Naive thymus-derived CD4-positive, alpha-beta T cell (primary cell): ENCODE measurements around the gene MREG. TPM values are rescaled to one million over a fixed set of nuclear protein-coding genes. Genes with fewer than 3 reads are reported as not detected.

ENCODE experiments used
- ATAC-seq: fragments of 150-1000 bp; cut with Tn5 transposase; 2 replicates; pipeline ENCODE4 v1.10.0; 2021; ENCODE audit warnings: mild to moderate bottlenecking, moderate library complexity
- CTCF ChIA-PET: fragments of 350-600 bp; sonication (Branson Sonifier 250); formaldehyde crosslinking; loops from one replicate; lab custom pipeline; 2021; ENCODE audit warnings: antibody characterized with exemption; lab: Charles Lee
- POLR2A ChIA-PET: fragments of 350-600 bp; sonication (Branson Sonifier 250); formaldehyde crosslinking; loops from one replicate; lab custom pipeline; 2021; ENCODE audit warnings: antibody characterized with exemption, inconsistent platforms; lab: Charles Lee
- DNase-seq, 9 donors: peaks; one replicate each; pipeline versions ENCODE4 v3.0.0 to v3.0.0-alpha.2; 2020 to 2022; ENCODE audit warnings: mixed read lengths in 1 of 9
- H3K27ac ChIP-seq: one replicate; pipeline ENCODE4 v1.7.0; 2013; ENCODE audit warnings: mild to moderate bottlenecking, low read depth, low read length, moderate library complexity
- H3K27me3 ChIP-seq, 2 donors: one replicate each; pipeline ENCODE4 v1.7.0; 2013; ENCODE audit warnings: low read length in 2 of 2, mild to moderate bottlenecking in 2 of 2, moderate library complexity in 2 of 2; ENCODE audit not compliant: control insufficient read depth in 2 of 2, insufficient read depth in 2 of 2
- H3K36me3 ChIP-seq, 3 experiments: 1 replicate in 2 of 3; 2 replicates in 1 of 3; pipeline ENCODE4 v1.7.0; 2013; ENCODE audit warnings: low read length in 3 of 3, mild to moderate bottlenecking in 3 of 3, moderate library complexity in 1 of 3; ENCODE audit not compliant: insufficient read depth in 3 of 3, control insufficient read depth in 2 of 3
- H3K4me1 ChIP-seq, 2 donors: one replicate each; pipeline ENCODE4 v1.7.0; 2013; ENCODE audit warnings: low read length in 2 of 2, mild to moderate bottlenecking in 2 of 2, moderate library complexity in 1 of 2; ENCODE audit not compliant: control insufficient read depth in 2 of 2, insufficient read depth in 2 of 2
- H3K4me3 ChIP-seq: 2 replicates; pipeline ENCODE4 v1.7.0; 2013; ENCODE audit warnings: mild to moderate bottlenecking, low read length
- H3K9me3 ChIP-seq, 3 experiments: 1 replicate in 2 of 3; 2 replicates in 1 of 3; pipeline ENCODE4 v1.7.0; 2013; ENCODE audit warnings: low read length in 3 of 3; ENCODE audit not compliant: control insufficient read depth in 2 of 3
- H3K27ac Mint-ChIP-seq, 9 donors: one replicate each; pipeline ENCODE4 v1.8.0; 2020 to 2022; ENCODE audit warnings: mixed read lengths in 9 of 9, mild to moderate bottlenecking in 8 of 9, moderate library complexity in 5 of 9, inconsistent platforms in 2 of 9
- H3K27me3 Mint-ChIP-seq, 5 donors: one replicate each; pipeline ENCODE4 v1.8.0; 2021 to 2022; ENCODE audit warnings: mixed read lengths in 5 of 5, mild to moderate bottlenecking in 1 of 5
- H3K36me3 Mint-ChIP-seq, 5 donors: one replicate each; pipeline ENCODE4 v1.8.0; 2020 to 2022; ENCODE audit warnings: mixed read lengths in 5 of 5, mild to moderate bottlenecking in 3 of 5, inconsistent platforms in 1 of 5
- H3K4me1 Mint-ChIP-seq, 7 donors: one replicate each; pipeline ENCODE4 v1.8.0; 2020 to 2022; ENCODE audit warnings: mixed read lengths in 7 of 7, mild to moderate bottlenecking in 3 of 7, inconsistent platforms in 1 of 7
- H3K4me3 Mint-ChIP-seq, 10 donors: one replicate each; pipeline ENCODE4 v1.8.0; 2020 to 2022; ENCODE audit warnings: mild to moderate bottlenecking in 10 of 10, mixed read lengths in 10 of 10, moderate library complexity in 6 of 10, inconsistent platforms in 2 of 10
- H3K9me3 Mint-ChIP-seq, 11 donors: one replicate each; pipeline ENCODE4 v1.8.0; 2020 to 2022; ENCODE audit warnings: mixed read lengths in 11 of 11, mild to moderate bottlenecking in 4 of 11, inconsistent platforms in 1 of 11, moderate library complexity in 1 of 11
- intact Hi-C, 2 donors: fragments of 100-400 bp; cut with micrococcal nuclease; formaldehyde crosslinking; loops; one replicate each; pipeline ENCODE4 v1.15.1; 2023
- polyA plus RNA-seq, 2 donors: library from polyadenylated mRNA; unstranded; fragments of 300-500 nt; fragmentation: Illumina TruSeq; gene quantifications; one replicate each; pipeline ENCODE4 v1.2.3, GENCODE V29; 2021
- total RNA-seq, 6 experiments: library from RNA in 5 of 6; stranded (reverse) in 5 of 6; gene quantifications; 1 replicate in 5 of 6; 2 replicates in 1 of 6; pipeline ENCODE4 v1.2.3 and lab custom pipeline; 2021 to 2026

The MREG gene
- total and polyA plus RNA-seq, 7 experiments from 2014 or later: 0.39 to 8.5 (median 6.1) TPM

DNA sequence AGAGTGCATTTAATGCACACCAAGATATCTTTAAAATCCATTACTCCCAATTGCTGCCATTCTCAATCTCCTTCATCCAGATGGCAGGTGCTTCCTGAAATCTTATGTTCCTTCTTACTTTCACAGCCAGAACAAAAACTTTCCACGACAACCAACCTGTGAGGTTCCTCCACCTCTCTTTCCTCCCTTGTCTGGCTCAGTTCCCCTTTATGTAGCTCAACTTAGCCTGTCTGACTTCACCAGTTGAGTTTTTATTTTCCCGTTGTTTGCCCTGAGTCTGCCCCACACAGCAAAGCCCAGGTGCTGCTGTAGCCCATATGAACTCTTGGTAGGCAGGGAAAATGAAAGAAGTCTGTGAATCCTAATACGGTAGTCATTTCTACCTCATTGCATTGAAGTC, 112.5 kb downstream of the MREG start:
- peaks cover 0 to 2% (median 0%) of the 10 kb centered on the region in 11 donors for H3K9me3 Mint-ChIP-seq
- no peaks in the 10 kb centered on the region for H3K36me3 ChIP-seq
- ATAC-seq (peak; percentile 30), DNase-seq (no peak)
- CTCF ChIA-PET: interaction anchor here (0.6 kb wide), 1 partner anchor 81 kb away, joined by 3 read pairs; no protein-coding TSS in a partner anchor
- H3K27ac Mint-ChIP-seq: no peak overlapping the region
- no peak overlapping the region for H3K4me3 ChIP-seq
- H3K4me1 ChIP-seq: no peaks in the 10 kb centered on the region
- H3K4me3 Mint-ChIP-seq: peak overlapping the region in 1 of 10 donors; percentile 9
- H3K4me1 Mint-ChIP-seq: peaks cover 0 to 6% (median 4%) of the 10 kb centered on the region in 7 donors
- H3K27ac ChIP-seq: no peak overlapping the region
- no peaks in the 10 kb centered on the region for H3K9me3 ChIP-seq
- no peaks in the 10 kb centered on the region for H3K27me3 ChIP-seq
- H3K36me3 Mint-ChIP-seq: no peaks in the 10 kb centered on the region
- H3K27me3 Mint-ChIP-seq: peaks cover 4 to 30% (median 18%) of the 10 kb centered on the region in 5 donors
- POLR2A ChIA-PET: no interaction called here
- intact Hi-C loops: no loop called here

GRCh38 chr2:215900203-215900611, 113.1 kb downstream of the MREG start:
- Histone ChIP-seq H3K27ac (no peak overlapping the region), H3K9me3 (no peaks in the 10 kb centered on the region)
- H3K9me3 Mint-ChIP-seq: peaks cover 0 to 2% (median 0%) of the 10 kb centered on the region in 11 donors

DNA sequence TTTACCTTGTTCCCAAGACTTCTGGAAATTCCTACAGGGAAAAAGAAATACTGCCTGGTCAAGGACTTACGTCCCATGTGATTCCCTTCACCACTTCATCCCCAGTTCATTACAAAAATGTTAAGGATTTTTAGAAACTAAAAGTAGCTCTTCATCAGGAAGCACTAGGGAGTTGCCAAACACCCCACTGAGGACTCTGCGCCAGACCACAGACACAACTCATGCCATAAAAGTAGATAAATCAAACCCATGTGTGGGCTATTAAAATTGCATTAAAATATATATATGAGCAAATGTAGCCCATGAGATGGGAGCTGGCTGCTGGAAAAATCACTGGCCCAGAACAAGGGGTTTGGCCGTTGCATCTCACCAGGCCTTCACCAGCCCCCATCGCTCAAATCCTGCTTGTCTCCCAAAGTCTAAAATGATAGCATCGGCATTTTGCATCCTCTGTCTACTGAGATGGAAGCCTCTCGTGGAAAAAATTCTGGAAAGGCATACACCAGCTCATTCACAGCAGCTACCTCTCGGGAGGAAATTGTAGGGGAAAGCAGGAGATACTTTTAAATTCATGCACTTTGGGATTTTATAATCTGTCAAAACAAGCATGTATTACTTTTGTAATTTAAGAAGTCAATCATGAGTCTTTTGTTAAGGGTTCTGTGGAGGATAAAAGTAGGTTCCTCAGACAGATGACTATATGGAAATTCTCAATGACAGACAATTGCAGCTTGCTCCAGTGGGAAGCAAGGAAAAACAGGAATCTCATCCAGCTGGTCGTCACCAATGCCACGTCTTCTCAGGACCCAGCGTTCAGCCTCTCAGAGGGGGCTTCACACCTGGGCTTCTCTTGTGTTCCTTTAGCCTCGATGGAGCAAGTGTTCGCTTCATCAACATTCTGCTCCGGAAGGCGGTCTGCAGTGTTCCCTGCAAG, 113.9 kb downstream of the MREG start:
- ChIA-PET CTCF (no interaction called here), POLR2A (no interaction called here)
- no peaks in the 10 kb centered on the region for H3K9me3 ChIP-seq
- no peak overlapping the region for H3K4me3 ChIP-seq
- intact Hi-C loops: no loop called here
- Mint-ChIP-seq H3K4me3 (no peak overlapping the region), H3K27ac (no peak overlapping the region), H3K4me1 (peaks cover 0 to 6% (median 4%) of the 10 kb centered on the region in 7 donors), H3K9me3 (peaks cover 0 to 2% (median 0%) of the 10 kb centered on the region in 11 donors), H3K36me3 (no peaks in the 10 kb centered on the region), H3K27me3 (peaks cover 4 to 24% (median 18%) of the 10 kb centered on the region in 5 donors)
- no peak for DNase-seq
- H3K4me1 ChIP-seq: no peaks in the 10 kb centered on the region
- ATAC-seq: no peak
- no peak overlapping the region for H3K27ac ChIP-seq
- H3K27me3 ChIP-seq: no peaks in the 10 kb centered on the region
- H3K36me3 ChIP-seq: no peaks in the 10 kb centered on the region

More at GRCh38 chr2:215900203-215900611, 113.1 kb downstream of the MREG start:
- no peak for DNase-seq
- Mint-ChIP-seq H3K4me1 (peaks cover 0 to 6% (median 4%) of the 10 kb centered on the region in 7 donors), H3K27ac (no peak overlapping the region), H3K36me3 (no peaks in the 10 kb centered on the region), H3K4me3 (no peak overlapping the region), H3K27me3 (peaks cover 4 to 27% (median 18%) of the 10 kb centered on the region in 5 donors)
- peak; percentile 72 for ATAC-seq
- Histone ChIP-seq H3K4me3 (no peak overlapping the region), H3K4me1 (no peaks in the 10 kb centered on the region), H3K27me3 (no peaks in the 10 kb centered on the region), H3K36me3 (no peaks in the 10 kb centered on the region)
- intact Hi-C loops: no loop called here
- ChIA-PET CTCF (interaction anchor here (0.6 kb wide), 1 partner anchor 80 kb away, joined by 3 read pairs; no protein-coding TSS in a partner anchor), POLR2A (no interaction called here)

GRCh38 chr2:215898363-215898762, 115.0 kb downstream of the MREG start:
- no peak for ATAC-seq
- Histone ChIP-seq H3K4me3 (no peak overlapping the region), H3K4me1 (no peaks in the 10 kb centered on the region), H3K27me3 (no peaks in the 10 kb centered on the region), H3K9me3 (no peaks in the 10 kb centered on the region), H3K27ac (no peak overlapping the region), H3K36me3 (no peaks in the 10 kb centered on the region)
- Mint-ChIP-seq H3K9me3 (peaks cover 0 to 2% (median 0%) of the 10 kb centered on the region in 11 donors), H3K27ac (no peak overlapping the region), H3K4me3 (no peak overlapping the region), H3K36me3 (no peaks in the 10 kb centered on the region), H3K4me1 (peaks cover 0 to 6% (median 4%) of the 10 kb centered on the region in 7 donors), H3K27me3 (peaks cover 4 to 25% (median 17%) of the 10 kb centered on the region in 5 donors)
- POLR2A ChIA-PET: no interaction called here
- CTCF ChIA-PET: no interaction called here
- no peak for DNase-seq
- intact Hi-C loops: no loop called here

- no peak overlapping the region for H3K27ac ChIP-seq
- no peak overlapping the region for H3K4me3 ChIP-seq
- Mint-ChIP-seq H3K27me3 (peaks cover 7 to 31% (median 9%) of the 10 kb centered on the region in 5 donors), H3K9me3 (peaks cover 0 to 2% (median 0%) of the 10 kb centered on the region in 11 donors), H3K4me3 (no peak overlapping the region), H3K27ac (no peak overlapping the region), H3K36me3 (no peaks in the 10 kb centered on the region), H3K4me1 (peaks cover 0 to 6% (median 4%) of the 10 kb centered on the region in 7 donors)
- POLR2A ChIA-PET: no interaction called here
- no peaks in the 10 kb centered on the region for H3K9me3 ChIP-seq
- ATAC-seq (no peak), DNase-seq (no peak)
- no peaks in the 10 kb centered on the region for H3K4me1 ChIP-seq
- no peaks in the 10 kb centered on the region for H3K27me3 ChIP-seq
- intact Hi-C loops: no loop called here
- no peaks in the 10 kb centered on the region for H3K36me3 ChIP-seq
- CTCF ChIA-PET: no interaction called here
These were observed 116.4 kb downstream of the MREG start for GRCh38 chr2:215896921-215897320.

GRCh38 chr2:215895330-215895729, 118.0 kb downstream of the MREG start:
- peaks cover 4 to 31% (median 9%) of the 10 kb centered on the region in 5 donors for H3K27me3 Mint-ChIP-seq
- POLR2A ChIA-PET: no interaction called here

More at GRCh38 chr2:215895330-215895729, 118.0 kb downstream of the MREG start:
- intact Hi-C loops: no loop called here
- Mint-ChIP-seq H3K4me3 (no peak overlapping the region), H3K27ac (no peak overlapping the region), H3K4me1 (no peaks in the 10 kb centered on the region), H3K36me3 (no peaks in the 10 kb centered on the region), H3K9me3 (peaks cover 0 to 2% (median 0%) of the 10 kb centered on the region in 11 donors)
- DNase-seq (no peak), ATAC-seq (no peak)
- no peaks in the 10 kb centered on the region for H3K27me3 ChIP-seq
- CTCF ChIA-PET: no interaction called here
- no peak overlapping the region for H3K4me3 ChIP-seq
- H3K4me1 ChIP-seq: no peaks in the 10 kb centered on the region
- H3K27ac ChIP-seq: no peak overlapping the region
- H3K36me3 ChIP-seq: no peaks in the 10 kb centered on the region
- H3K9me3 ChIP-seq: no peaks in the 10 kb centered on the region
